ENCODE data around the gene CCDC183. TPM values are rescaled to one million over a fixed set of nuclear protein-coding genes. Genes with fewer than 3 reads are reported as not detected.
"Not testable (repeated sequence)": the region's sequence is repeated elsewhere in the genome, so short reads cannot be mapped to it uniquely, and the experiment has no call there.

CCDC183 gene
- total RNA-seq, 4 donors from 2014 or later, result 0.51 to 2.4 (median 1.5) TPM

DNA sequence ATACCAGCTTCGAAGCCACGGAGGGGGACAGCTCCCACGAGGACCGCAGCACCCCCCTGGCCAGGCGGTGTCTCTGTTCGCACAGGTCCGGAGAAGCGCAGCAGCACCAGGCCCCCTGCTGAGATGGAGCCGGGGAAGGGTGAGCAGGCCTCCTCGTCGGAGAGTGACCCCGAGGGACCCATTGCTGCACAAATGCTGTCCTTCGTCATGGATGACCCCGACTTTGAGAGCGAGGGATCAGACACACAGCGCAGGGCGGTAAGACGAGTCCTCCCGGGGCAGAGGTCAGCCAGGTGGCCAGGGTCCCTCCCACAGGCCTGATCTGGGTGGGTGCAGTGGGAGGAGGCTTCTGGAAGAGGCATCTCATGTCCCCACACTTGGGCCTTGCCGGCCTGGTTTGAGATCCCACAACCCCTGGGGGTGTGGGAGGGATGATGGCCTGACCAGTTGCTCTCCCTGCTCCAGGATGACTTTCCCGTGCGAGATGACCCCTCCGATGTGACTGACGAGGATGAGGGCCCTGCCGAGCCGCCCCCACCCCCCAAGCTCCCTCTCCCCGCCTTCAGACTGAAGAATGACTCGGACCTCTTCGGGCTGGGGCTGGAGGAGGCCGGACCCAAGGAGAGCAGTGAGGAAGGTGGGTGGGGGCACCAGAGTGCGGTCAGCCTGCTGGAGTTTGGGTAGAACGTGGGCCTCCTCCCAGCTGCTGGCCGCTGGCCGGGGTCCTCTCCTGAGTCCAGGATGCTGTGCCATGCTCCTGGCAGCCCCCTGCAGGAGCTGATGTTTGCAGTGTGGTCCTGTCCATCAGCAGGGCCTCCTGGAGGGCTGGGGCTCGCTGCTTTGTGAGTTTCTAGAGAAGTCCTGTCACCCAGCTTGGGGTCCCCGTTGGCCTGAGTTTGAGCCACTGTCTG lies 43.3 kb downstream of the CCDC183 start:
- TF ChIP-seq, protein P1, sequence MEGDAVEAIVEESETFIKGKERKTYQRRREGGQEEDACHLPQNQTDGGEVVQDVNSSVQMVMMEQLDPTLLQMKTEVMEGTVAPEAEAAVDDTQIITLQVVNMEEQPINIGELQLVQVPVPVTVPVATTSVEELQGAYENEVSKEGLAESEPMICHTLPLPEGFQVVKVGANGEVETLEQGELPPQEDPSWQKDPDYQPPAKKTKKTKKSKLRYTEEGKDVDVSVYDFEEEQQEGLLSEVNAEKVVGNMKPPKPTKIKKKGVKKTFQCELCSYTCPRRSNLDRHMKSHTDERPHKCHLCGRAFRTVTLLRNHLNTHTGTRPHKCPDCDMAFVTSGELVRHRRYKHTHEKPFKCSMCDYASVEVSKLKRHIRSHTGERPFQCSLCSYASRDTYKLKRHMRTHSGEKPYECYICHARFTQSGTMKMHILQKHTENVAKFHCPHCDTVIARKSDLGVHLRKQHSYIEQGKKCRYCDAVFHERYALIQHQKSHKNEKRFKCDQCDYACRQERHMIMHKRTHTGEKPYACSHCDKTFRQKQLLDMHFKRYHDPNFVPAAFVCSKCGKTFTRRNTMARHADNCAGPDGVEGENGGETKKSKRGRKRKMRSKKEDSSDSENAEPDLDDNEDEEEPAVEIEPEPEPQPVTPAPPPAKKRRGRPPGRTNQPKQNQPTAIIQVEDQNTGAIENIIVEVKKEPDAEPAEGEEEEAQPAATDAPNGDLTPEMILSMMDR (IDR thresholded peaks at IDR 0.05; ENCODE audit: low read depth), result no peak

DNA sequence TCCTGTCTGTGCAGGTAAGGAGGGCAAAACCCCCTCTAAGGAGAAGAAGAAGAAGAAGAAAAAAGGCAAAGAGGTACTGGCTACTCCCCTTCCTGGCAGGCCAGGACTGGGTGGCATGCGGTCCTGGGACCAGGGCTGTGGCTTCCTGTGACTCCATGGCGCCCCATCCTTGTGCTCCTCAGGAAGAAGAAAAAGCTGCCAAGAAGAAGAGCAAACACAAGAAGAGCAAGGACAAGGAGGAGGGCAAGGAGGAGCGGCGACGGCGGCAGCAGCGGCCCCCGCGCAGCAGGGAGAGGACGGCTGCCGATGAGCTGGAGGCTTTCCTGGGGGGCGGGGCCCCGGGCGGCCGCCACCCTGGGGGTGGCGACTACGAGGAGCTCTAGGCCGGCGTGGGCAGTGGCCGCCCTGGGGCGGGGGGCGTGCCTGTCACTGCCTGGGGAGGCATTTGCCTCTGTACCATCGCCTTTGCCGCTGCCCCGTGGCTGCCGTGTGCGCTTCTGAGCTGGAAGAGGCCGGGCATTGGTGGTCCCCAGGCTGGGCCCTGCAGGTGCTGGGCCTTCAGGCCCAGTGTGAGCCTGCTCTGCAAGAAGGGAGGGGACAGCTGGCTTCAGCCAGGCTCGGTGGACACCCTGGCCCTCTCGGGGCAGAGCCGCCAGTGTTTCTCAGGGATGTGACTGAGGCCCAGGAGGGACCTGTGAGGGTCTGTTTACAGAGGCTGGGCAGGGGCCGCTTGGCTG lies 44.2 kb downstream of the CCDC183 start:
- TF ChIP-seq, protein P1 (IDR thresholded peaks at IDR 0.05; ENCODE audit: low read depth), result no peak

DNA sequence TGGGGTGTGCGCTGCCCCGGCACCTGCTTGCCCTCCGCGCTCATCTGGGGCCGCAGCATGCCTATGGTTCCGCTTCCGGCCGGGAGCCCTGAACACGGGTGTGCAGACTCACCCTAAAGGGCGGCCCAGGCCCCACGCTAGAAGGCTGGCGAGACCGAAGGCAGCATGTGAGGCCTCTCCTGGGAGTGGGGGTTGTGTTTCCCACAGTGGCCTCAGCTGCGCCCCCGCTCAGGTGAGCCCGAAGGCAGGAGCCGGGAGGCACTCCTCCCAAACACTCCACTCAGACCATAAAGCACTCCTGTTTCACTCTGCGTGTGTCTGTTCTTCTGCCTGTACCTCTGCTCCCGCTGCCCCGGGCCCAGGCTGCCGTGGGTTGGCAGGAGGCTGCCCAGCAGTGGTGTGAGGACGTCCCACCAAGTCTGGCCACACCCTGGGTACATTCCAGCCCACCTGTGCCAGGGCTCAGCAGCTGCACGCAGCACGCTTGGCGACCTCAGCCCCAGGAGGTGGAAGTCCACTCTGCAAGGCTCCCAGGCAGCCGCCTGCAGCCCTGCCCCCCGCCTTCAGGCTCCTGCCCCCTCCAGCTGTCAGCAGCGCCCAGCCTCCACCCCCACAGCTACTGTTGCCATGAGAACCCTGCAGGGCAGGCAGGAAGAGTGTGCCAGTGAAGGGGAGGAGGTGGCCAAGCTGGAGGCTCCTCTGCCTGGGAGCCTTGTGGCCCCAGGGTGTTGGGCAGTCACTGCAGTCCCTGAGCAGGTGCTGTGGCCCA lies 44.9 kb downstream of the CCDC183 start:
- TF ChIP-seq, protein P1 (IDR thresholded peaks at IDR 0.05; ENCODE audit: low read depth), result no peak

DNA sequence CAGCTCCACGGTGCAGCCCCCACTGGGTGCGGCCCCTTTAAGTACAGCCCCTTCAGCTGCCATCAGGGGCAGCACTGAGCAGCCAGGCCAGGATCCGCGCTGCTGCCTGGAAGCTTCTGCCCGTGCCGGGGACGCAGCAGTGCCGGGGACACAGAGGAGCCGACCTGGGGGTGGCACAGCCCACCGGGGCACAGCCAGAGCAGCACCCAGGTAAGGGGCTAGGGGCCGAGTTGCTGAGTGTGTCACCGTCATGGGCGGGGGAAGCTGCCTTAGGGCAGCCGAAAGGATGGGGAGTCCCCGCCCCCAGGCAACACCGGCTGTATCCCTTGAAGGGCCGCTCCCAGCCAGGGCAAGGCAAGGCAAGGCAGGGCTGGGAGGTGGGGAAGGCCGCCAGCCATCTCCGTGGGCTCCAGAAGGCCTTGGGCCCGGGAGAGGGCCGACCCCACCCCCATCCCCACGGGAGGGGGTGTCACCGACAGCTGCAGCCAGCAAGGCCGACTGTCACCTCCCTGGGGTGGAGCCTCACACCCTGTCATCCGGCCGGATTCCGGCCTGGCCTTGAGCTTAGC lies 46.3 kb downstream of the CCDC183 start, which contains the start of gene AJM1:
AJM1 (plus strand) TSS at position 99 of the 569 bp plus-strand sequence. CDS start 1,937 bp downstream, outside the sequence.
- TF ChIP-seq, protein P1 (IDR thresholded peaks at IDR 0.05; ENCODE audit: low read depth), result not testable (repeated sequence)

DNA sequence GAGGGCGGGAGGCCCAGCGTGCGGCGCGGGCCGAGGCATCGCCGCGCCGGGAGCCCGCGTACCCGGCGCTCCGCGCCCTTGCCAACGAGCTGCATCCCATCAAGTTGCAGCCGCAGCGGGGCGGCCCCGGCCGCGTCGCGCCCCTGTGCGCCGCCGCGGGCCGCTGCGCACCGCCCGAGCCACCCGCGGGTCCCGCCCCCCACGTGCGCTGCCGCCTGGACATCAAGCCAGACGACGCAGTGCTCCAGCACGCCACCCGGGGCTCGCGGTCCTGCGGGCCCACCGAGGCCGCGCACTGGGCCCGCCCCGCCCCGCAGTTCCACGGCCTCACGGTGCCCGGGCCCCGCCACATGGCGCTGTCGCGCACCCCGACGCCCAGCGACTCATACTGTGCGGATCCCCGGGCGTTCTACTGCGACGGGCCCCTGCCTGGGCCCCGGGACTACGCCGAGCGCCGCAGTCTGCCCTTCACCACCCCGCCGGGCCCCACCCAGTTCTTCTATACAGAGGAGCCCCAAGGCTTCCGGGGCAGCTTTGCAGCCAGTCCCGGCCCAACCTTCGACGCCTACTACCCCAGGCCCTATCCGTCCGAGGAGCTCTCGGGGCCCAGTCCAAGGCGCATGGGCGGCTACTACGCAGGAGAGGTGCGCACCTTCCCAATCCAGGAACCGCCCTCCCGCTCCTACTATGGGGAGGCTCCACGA lies 48.8 kb downstream of the CCDC183 start:
- TF ChIP-seq, protein P1 (IDR thresholded peaks at IDR 0.05; ENCODE audit: low read depth), result no peak

DNA sequence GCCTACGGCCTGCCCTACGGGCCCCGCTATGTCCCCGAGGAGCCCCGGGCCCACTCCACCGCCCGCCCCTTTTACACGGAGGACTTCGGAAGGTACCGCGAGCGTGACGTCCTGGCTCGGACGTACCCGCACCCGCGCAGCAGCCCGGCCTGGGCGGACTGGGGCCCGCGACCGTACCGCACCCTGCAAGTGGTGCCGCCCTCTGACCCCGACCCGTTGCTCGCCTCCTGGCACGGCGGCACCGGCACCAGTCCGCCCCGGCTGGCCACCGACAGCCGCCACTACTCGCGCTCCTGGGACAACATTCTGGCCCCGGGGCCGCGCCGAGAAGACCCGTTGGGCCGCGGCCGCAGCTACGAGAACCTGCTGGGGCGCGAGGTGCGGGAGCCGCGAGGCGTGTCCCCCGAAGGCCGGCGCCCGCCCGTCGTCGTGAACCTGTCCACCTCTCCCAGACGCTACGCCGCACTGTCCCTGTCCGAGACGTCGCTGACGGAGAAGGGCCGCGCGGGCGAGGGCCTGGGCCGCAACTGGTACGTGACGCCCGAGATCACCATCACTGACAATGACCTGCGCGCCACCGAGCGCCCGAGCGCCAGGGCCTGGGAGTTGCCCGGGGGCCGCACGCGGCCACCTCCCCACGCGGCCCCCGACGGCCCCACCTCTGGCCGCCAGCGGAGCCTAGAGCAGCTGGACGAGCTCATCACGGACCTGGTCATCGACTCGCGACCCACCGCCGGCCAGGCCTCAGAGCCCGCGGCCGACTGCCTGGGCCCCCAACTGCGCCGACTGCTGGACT lies 49.5 kb downstream of the CCDC183 start:
- TF ChIP-seq, protein P1 (IDR thresholded peaks at IDR 0.05; ENCODE audit: low read depth), result no peak

Data from subcutaneous adipose tissue (tissue), 4 donors.